ENCODE data around the gene LRRC45.

LRRC45 gene

DNA sequence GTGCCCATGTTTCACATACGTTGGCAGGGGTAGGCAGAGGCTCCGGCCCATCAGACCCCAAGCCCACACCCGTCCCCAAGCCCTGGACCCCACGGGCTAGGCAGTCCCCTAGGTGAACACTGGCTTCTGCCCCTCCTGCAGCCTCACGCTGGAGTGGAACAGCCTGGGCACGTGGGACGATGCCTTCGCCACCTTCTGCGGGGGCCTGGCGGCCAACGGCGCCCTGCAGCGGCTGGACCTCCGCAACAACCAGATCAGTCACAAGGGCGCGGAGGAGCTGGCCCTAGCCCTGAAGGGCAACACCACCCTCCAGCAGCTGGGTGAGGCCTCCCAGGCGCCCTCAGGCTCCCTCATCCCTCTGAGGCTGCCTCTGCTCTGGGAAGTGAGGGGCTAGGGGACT is 1.8 kb downstream of the LRRC45 start:
- TF ChIP-seq, protein P1, sequence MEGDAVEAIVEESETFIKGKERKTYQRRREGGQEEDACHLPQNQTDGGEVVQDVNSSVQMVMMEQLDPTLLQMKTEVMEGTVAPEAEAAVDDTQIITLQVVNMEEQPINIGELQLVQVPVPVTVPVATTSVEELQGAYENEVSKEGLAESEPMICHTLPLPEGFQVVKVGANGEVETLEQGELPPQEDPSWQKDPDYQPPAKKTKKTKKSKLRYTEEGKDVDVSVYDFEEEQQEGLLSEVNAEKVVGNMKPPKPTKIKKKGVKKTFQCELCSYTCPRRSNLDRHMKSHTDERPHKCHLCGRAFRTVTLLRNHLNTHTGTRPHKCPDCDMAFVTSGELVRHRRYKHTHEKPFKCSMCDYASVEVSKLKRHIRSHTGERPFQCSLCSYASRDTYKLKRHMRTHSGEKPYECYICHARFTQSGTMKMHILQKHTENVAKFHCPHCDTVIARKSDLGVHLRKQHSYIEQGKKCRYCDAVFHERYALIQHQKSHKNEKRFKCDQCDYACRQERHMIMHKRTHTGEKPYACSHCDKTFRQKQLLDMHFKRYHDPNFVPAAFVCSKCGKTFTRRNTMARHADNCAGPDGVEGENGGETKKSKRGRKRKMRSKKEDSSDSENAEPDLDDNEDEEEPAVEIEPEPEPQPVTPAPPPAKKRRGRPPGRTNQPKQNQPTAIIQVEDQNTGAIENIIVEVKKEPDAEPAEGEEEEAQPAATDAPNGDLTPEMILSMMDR (IDR thresholded peaks at IDR 0.05; ENCODE audit: low read depth, low read length), result no peak
- Histone ChIP-seq H3K27me3 (no peaks in the 10 kb centered on the region), H3K4me1 (peaks cover 4% of the 10 kb centered on the region), H3K36me3 (no peaks in the 10 kb centered on the region), H3K4me3 (ENCODE audit: low read depth, low read length) (no peak overlapping the region), H3K9me3 (no peaks in the 10 kb centered on the region)
- no peak for DNase-seq

DNA sequence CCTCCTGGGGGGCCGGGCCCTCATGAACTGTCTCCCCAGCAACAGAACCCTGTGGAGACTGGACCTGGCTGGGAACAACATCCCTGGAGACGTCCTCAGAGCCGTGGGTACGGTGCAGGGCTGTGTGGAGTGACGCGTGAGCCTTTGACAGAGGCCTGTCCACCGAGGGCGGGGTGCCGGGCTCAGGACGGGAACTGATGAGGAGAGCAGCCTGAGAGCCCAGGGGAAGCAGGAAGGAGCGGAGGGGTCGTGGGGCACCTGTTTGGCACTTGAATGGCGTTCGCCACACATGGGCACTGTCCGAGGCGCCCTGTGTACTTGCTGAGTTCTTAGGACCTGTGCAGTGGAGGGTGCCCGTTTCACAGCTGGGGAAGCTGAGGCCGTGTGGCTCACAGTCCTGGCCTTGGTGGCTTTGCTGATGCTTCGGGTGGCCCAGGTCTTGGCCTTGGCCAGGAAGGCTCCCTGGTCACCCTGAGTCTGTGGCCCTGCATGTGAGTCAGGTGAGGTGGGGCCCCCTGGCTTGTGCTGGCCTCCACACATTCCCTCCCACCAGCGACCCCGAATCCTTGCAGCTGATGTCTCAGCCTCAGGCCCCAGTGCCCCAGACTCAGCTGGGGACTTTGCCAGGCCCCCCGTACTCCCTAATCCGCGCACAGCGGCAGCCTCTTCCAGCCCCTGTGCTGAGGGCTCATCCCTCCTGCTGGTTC is 2.4 kb downstream of the LRRC45 start:
- H3K9me3 ChIP-seq, result no peaks in the 10 kb centered on the region
- H3K4me1 ChIP-seq, result peaks cover 4% of the 10 kb centered on the region
- H3K4me3 ChIP-seq (ENCODE audit: low read depth, low read length), result no peak overlapping the region
- H3K27me3 ChIP-seq, result no peaks in the 10 kb centered on the region
- TF ChIP-seq, protein P1 (IDR thresholded peaks at IDR 0.05; ENCODE audit: low read depth, low read length), result no peak
- DNase-seq, result no peak
- H3K36me3 ChIP-seq, result no peaks in the 10 kb centered on the region

DNA sequence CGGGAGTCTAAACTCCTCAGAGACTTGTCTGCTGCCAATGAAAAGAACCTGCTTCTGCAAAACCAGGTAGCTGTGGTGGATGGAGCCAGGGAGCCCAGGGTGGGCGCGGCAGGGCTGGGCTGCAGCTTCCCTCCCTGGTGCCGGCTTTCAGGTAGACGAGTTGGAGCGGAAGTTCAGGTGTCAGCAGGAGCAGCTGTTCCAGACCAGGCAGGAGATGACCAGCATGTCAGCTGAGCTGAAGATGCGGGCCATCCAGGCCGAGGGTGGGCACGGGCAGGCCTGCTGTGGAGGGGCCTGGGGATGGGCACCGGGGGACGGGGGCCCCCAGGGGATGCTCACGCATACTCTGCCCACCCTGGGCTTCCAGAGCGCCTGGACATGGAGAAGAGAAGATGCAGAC is 5.1 kb downstream of the LRRC45 start:
- Histone ChIP-seq H3K27me3 (no peaks in the 10 kb centered on the region), H3K36me3 (no peaks in the 10 kb centered on the region), H3K4me1 (no peaks in the 10 kb centered on the region), H3K4me3 (ENCODE audit: low read depth, low read length) (no peak overlapping the region), H3K9me3 (no peaks in the 10 kb centered on the region)
- DNase-seq, result no peak
- TF ChIP-seq, protein P1 (IDR thresholded peaks at IDR 0.05; ENCODE audit: low read depth, low read length), result no peak

DNA sequence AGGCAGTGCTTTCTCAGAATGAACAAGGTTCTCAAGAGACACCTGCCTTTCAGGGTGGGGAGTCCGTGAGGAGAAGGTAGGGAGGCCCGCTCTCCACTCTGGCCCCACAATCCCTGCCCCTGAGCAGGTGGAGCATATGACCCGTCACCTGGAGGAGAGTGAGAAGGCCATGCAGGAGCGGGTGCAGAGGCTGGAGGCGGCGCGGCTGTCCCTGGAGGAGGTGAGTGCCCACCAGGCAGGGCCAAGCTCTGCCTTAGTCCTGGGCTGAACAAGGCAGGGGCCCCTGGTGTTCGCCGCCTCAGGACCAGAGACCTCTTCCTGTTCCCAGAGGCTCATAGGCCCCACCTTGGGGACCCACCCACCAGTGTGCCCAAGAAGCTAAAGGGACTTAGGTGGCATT is 5.9 kb downstream of the LRRC45 start:
- Histone ChIP-seq H3K36me3 (no peaks in the 10 kb centered on the region), H3K9me3 (no peaks in the 10 kb centered on the region), H3K4me3 (ENCODE audit: low read depth, low read length) (no peak overlapping the region), H3K4me1 (no peaks in the 10 kb centered on the region), H3K27me3 (no peaks in the 10 kb centered on the region)
- no peak for DNase-seq
- TF ChIP-seq, protein P1 (IDR thresholded peaks at IDR 0.05; ENCODE audit: low read depth, low read length), result no peak

DNA sequence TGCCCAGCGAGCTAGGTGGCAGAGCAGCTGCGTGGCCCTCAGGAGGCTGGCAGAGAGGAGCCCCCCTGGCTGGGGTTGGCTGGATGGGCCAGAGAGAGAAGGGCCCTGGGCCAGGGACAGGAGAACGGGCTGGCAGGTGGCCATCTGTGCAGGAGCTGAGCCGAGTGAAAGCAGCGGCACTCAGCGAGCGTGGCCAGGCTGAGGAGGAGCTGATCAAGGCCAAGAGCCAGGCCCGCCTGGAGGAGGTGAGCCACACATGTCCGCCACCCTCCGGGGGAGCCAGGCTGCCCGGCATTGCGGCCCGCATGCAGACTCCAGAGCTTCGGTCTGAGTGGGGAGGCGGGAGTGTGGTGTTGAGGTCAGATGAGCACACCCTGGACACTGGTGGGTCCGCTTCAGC is 6.3 kb downstream of the LRRC45 start:
- Histone ChIP-seq H3K4me3 (ENCODE audit: low read depth, low read length) (no peak overlapping the region), H3K36me3 (no peaks in the 10 kb centered on the region), H3K27me3 (no peaks in the 10 kb centered on the region), H3K4me1 (no peaks in the 10 kb centered on the region), H3K9me3 (no peaks in the 10 kb centered on the region)
- no peak for DNase-seq
- TF ChIP-seq, protein P1 (IDR thresholded peaks at IDR 0.05; ENCODE audit: low read depth, low read length), result no peak

DNA sequence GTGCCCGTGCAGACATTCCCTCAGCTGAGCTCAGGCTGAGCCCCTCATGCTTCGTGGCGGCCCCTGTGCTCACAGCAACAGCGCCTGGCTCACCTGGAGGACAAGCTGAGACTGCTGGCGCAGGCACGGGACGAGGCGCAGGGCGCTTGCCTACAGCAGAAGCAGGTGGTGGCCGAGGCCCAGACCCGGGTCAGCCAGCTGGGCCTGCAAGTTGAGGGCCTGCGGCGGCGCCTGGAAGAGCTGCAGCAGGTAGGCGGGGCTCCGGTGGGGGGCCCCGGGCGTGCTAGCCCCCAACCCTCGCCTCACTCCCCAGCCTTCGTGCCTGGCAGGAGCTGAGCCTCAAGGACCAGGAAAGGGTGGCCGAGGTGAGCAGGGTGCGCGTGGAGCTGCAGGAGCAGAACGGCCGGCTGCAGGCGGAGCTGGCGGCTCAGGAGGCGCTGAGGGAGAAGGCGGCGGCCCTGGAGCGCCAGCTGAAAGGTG is 6.9 kb downstream of the LRRC45 start:
- H3K4me1 ChIP-seq, result no peaks in the 10 kb centered on the region
- DNase-seq, result no peak
- no peaks in the 10 kb centered on the region for H3K36me3 ChIP-seq
- no peaks in the 10 kb centered on the region for H3K27me3 ChIP-seq
- no peak overlapping the region; the same call in 1 of the 2 replicates for H3K4me3 ChIP-seq (ENCODE audit: low read depth, low read length)
- TF ChIP-seq, protein P1 (IDR thresholded peaks at IDR 0.05; ENCODE audit: low read depth, low read length), result no peak
- no peaks in the 10 kb centered on the region for H3K9me3 ChIP-seq
